ENCODE results near the gene CCNQ.

Gene CCNQ

DNA sequence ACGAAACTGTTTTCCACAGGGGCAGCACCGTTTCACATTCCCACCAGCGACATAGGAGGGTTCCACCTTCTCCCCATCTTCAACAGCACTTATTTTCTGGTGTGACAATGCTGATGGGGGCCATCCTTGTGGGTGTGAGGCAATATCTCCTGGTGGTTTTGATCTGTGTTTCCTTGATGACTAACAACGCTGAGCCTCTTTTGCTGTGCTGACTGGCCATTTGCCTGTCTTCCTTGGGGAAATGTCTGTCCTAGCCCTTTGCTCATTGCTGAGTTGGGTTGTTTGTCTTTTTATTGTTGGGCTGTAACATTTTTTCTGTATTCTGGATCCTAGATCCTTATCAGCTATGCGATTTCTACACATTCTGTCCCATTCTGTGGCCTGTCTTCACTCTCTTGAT, 47.8 kb downstream of the CCNQ start:
- no peak for DNase-seq (ENCODE audit: low read depth in 1 of 2, low spot score in 1 of 2)
- H3K27ac ChIP-seq (replicated peaks), result no peak overlapping the region
- no peaks in the 10 kb centered on the region for H3K27me3 ChIP-seq (ENCODE audit: insufficient read depth, poor library complexity, severe bottlenecking)
- no peak overlapping the region for H3K4me3 ChIP-seq (replicated peaks; ENCODE audit: insufficient read depth, low read length)
- TF ChIP-seq, protein P1, sequence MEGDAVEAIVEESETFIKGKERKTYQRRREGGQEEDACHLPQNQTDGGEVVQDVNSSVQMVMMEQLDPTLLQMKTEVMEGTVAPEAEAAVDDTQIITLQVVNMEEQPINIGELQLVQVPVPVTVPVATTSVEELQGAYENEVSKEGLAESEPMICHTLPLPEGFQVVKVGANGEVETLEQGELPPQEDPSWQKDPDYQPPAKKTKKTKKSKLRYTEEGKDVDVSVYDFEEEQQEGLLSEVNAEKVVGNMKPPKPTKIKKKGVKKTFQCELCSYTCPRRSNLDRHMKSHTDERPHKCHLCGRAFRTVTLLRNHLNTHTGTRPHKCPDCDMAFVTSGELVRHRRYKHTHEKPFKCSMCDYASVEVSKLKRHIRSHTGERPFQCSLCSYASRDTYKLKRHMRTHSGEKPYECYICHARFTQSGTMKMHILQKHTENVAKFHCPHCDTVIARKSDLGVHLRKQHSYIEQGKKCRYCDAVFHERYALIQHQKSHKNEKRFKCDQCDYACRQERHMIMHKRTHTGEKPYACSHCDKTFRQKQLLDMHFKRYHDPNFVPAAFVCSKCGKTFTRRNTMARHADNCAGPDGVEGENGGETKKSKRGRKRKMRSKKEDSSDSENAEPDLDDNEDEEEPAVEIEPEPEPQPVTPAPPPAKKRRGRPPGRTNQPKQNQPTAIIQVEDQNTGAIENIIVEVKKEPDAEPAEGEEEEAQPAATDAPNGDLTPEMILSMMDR (IDR thresholded peaks at IDR 0.05; ENCODE audit: insufficient read depth, low read length), result no peak
- TF ChIP-seq GABPA (IDR thresholded peaks at IDR 0.05; ENCODE audit: low read depth), result no peak
- TF ChIP-seq POLR2AphosphoS5 (IDR thresholded peaks at IDR 0.05; ENCODE audit: low read depth), result no peak

- no peaks in the 10 kb centered on the region for H3K27me3 ChIP-seq (ENCODE audit: insufficient read depth, poor library complexity, severe bottlenecking)
- no peak overlapping the region for H3K4me3 ChIP-seq (replicated peaks; ENCODE audit: insufficient read depth, low read length)
- no peak for DNase-seq (ENCODE audit: low read depth in 1 of 2, low spot score in 1 of 2)
- no peak overlapping the region for H3K27ac ChIP-seq (replicated peaks)
- TF ChIP-seq SPI1 (IDR thresholded peaks at IDR 0.05; ENCODE audit: borderline replicate concordance, low read depth) (no peak), POLR2AphosphoS5 (IDR thresholded peaks at IDR 0.05; ENCODE audit: low read depth) (no peak), GABPA (IDR thresholded peaks at IDR 0.05; ENCODE audit: low read depth) (no peak), REST (IDR thresholded peaks at IDR 0.05; ENCODE audit: insufficient replicate concordance, low read depth) (no peak)
- TF ChIP-seq, protein P1 (IDR thresholded peaks at IDR 0.05; ENCODE audit: insufficient read depth, low read length), result no peak
Observed at GRCh38 chrX:153549807-153550206, 49.1 kb downstream of the CCNQ start.

DNA sequence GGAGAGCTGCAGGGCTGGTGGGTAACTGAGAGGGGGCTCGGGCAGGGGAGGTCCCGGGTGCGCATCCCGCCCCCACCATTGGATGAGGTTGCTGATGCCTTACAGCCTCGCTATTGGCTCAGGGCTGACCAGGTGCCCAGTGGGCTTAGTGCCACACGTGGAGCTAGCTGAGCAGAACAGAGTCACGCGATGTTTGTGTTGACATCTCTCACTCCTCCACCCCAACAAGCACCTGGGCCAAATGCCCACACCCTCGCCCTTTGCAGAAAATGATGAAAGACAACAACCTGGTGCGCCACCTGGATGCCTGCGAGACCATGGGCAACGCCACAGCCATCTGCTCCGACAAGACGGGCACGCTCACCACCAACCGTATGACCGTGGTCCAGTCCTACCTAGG, 49.7 kb downstream of the CCNQ start:
- no peak for DNase-seq (ENCODE audit: low read depth in 1 of 2, low spot score in 1 of 2)
- Histone ChIP-seq H3K4me3 (replicated peaks; ENCODE audit: insufficient read depth, low read length) (no peak overlapping the region), H3K27ac (replicated peaks) (no peak overlapping the region), H3K27me3 (ENCODE audit: insufficient read depth, poor library complexity, severe bottlenecking) (no peaks in the 10 kb centered on the region)
- TF ChIP-seq REST (IDR thresholded peaks at IDR 0.05; ENCODE audit: insufficient replicate concordance, low read depth) (no peak), SPI1 (IDR thresholded peaks at IDR 0.05; ENCODE audit: borderline replicate concordance, low read depth) (no peak), GABPA (IDR thresholded peaks at IDR 0.05; ENCODE audit: low read depth) (no peak), POLR2AphosphoS5 (IDR thresholded peaks at IDR 0.05; ENCODE audit: low read depth) (no peak)
- TF ChIP-seq, protein P1 (IDR thresholded peaks at IDR 0.05; ENCODE audit: insufficient read depth, low read length), result no peak

DNA sequence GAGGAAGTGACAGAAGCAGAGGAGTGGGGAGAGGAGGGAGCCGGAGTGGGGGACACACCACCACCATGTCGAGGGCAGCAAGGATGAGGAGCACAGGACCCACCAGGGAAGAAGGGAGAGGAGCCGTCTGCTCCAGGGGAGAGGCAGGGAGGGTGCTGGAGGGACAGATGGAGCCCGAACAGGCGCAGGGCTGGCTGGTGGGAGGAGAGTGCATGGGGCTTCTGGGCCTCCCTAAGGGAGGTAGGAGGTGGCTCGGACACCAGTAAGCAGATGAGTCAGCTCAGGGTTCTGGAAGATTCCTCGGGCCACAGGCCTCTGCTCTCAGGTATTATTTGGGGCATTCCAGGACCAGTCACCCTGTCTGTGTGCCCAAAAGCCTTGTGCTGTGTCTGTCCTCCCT, 51.7 kb downstream of the CCNQ start:
- H3K27ac ChIP-seq (replicated peaks), result no peak overlapping the region
- TF ChIP-seq POLR2AphosphoS5 (IDR thresholded peaks at IDR 0.05; ENCODE audit: low read depth) (no peak), GABPA (IDR thresholded peaks at IDR 0.05; ENCODE audit: low read depth) (no peak), SPI1 (IDR thresholded peaks at IDR 0.05; ENCODE audit: borderline replicate concordance, low read depth) (no peak)
- H3K27me3 ChIP-seq (ENCODE audit: insufficient read depth, poor library complexity, severe bottlenecking), result no peaks in the 10 kb centered on the region
- H3K4me3 ChIP-seq (replicated peaks; ENCODE audit: insufficient read depth, low read length), result no peak overlapping the region
- DNase-seq (ENCODE audit: low read depth in 1 of 2, low spot score in 1 of 2), result no peak
